ENCODE data around the gene LAMB1. TPM values are rescaled to one million over a fixed set of nuclear protein-coding genes. Genes with fewer than 3 reads are reported as not detected.

The LAMB1 gene
- total RNA-seq, 1 donor from 2014 or later, result 226 TPM

DNA sequence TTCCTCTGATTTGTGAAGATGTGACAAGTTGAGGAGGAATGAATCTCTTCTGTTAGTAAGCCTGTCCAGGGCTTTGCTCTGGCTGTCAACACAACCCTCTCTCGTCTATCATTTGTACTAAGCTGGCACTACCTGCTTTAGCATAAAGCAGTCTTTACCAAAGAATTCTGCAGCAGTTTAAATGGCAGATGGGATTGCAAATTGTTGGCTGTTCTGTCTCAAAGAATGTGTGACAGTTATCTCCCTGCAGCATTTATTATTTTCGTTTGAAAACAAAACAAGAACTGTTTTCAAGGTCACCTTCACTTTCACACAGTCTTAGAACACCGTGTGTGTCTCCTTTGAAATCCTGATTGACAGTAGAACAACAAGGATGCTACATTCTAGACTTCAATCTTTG lies 4.8 kb upstream of the LAMB1 start:
- Mint-ChIP-seq H3K4me3 (no peak overlapping the region), H3K4me1 (ENCODE audit: unreplicated experiment) (peaks cover 28% of the 10 kb centered on the region), H3K27ac (no peak overlapping the region), H3K36me3 (no peaks in the 10 kb centered on the region), H3K9me3 (no peaks in the 10 kb centered on the region), H3K27me3 (peaks cover 25% of the 10 kb centered on the region)
- TF ChIP-seq, protein P1, sequence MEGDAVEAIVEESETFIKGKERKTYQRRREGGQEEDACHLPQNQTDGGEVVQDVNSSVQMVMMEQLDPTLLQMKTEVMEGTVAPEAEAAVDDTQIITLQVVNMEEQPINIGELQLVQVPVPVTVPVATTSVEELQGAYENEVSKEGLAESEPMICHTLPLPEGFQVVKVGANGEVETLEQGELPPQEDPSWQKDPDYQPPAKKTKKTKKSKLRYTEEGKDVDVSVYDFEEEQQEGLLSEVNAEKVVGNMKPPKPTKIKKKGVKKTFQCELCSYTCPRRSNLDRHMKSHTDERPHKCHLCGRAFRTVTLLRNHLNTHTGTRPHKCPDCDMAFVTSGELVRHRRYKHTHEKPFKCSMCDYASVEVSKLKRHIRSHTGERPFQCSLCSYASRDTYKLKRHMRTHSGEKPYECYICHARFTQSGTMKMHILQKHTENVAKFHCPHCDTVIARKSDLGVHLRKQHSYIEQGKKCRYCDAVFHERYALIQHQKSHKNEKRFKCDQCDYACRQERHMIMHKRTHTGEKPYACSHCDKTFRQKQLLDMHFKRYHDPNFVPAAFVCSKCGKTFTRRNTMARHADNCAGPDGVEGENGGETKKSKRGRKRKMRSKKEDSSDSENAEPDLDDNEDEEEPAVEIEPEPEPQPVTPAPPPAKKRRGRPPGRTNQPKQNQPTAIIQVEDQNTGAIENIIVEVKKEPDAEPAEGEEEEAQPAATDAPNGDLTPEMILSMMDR (conservative IDR thresholded peaks at IDR 0.05), result no peak
- DNase-seq (ENCODE audit: extremely low spot score, unreplicated experiment), result no peak

DNA sequence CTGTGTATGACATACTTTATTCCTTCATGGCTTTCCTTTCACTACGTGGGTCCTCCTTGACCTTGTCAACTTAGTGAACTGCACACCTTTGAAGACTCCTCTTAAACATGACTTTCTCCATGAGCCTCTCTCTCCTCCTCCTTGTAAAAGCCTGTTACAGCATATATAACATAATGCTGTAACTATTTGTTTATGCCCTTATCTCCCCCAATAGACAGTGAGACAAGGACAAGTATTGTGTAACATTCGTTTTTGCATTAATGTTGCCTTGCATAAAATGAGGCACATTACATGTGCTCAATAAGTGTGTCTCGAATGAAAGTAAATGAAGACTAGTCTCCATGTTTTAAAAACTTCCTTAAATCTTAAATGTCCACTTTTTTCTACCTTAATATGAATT lies 4.3 kb upstream of the LAMB1 start:
- Mint-ChIP-seq H3K27ac (no peak overlapping the region), H3K27me3 (peaks cover 26% of the 10 kb centered on the region), H3K36me3 (no peaks in the 10 kb centered on the region), H3K9me3 (no peaks in the 10 kb centered on the region), H3K4me1 (ENCODE audit: unreplicated experiment) (peaks cover 28% of the 10 kb centered on the region), H3K4me3 (no peak overlapping the region)
- no peak for DNase-seq (ENCODE audit: extremely low spot score, unreplicated experiment)
- TF ChIP-seq, protein P1 (conservative IDR thresholded peaks at IDR 0.05), result no peak

DNA sequence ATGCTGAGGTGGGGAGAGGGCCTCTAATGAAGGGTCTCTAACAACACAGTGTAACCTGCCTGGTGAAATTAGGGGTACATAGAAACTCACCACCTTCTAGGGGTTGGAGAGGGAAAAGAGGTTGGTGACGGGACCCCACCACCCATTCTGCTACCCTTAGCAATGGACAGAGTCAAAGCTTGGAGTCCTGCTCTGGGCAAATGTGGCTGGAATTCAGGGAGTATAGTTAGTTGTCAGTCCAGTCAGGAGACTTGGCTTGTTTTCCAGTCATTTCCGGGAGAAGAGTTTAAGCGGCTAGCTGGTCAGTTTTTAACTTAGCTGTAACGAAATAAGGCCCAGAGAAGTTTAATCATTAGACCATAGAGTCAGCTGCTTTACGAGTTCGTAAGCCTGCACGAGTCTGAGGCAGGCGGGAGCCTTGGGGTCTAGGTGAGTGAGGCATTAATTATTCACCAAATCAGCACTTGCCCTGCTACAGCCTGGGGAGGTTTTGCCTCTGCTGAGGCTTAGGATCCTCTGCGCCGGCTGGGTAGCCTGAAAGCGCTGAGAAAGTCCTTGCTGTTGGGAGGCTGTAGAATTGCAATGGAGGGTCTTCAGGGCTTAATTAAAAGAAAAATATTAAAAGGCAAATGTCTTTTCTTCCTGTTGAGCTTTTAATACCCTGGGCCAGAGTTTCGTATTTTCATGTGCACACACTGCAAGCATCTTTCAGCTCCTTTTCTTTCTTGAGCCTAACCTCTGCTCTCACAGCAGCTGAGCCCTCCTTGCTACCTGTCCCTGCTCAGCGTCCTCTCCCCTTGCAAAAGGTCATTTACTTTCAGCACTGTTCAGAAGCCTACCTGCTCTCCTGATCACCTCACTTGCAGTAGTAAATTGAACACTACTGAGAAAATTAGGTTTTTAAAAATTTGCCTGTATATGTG lies 1.5 kb upstream of the LAMB1 start:
- peak overlapping the region; percentile 96 for H3K4me3 Mint-ChIP-seq
- no peak for DNase-seq (ENCODE audit: extremely low spot score, unreplicated experiment)
- H3K9me3 Mint-ChIP-seq, result no peaks in the 10 kb centered on the region
- H3K27ac Mint-ChIP-seq, result peak overlapping the region; percentile 35
- TF ChIP-seq, protein P1 (conservative IDR thresholded peaks at IDR 0.05), result no peak
- peaks cover 37% of the 10 kb centered on the region for H3K27me3 Mint-ChIP-seq
- H3K4me1 Mint-ChIP-seq (ENCODE audit: unreplicated experiment), result peaks cover 30% of the 10 kb centered on the region
- H3K36me3 Mint-ChIP-seq, result peaks cover 3% of the 10 kb centered on the region

DNA sequence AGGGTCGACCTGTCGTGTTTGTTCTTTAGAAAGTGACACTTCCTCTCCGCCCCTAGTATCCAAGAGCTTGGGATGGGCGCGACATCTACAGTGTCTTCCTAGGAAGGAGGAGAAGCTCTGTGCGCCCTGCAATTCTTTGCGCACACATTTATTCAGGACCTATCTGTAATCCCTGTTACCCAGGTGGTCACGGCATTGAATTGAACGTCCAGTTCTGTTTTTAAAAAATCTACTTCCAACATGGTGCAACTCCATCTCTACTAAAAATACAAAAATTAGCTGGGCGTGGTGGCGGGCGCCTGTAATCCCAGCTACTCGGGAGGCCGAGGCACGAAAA lies 606 bp upstream of the LAMB1 start:
- TF ChIP-seq, protein P1 (conservative IDR thresholded peaks at IDR 0.05), result no peak
- H3K27ac Mint-ChIP-seq, result peak overlapping the region; percentile 35
- H3K27me3 Mint-ChIP-seq, result peaks cover 44% of the 10 kb centered on the region
- peak overlapping the region; percentile 96 for H3K4me3 Mint-ChIP-seq
- H3K9me3 Mint-ChIP-seq, result no peaks in the 10 kb centered on the region
- no peak for DNase-seq (ENCODE audit: extremely low spot score, unreplicated experiment)
- H3K4me1 Mint-ChIP-seq (ENCODE audit: unreplicated experiment), result peaks cover 39% of the 10 kb centered on the region
- peaks cover 11% of the 10 kb centered on the region for H3K36me3 Mint-ChIP-seq

DNA sequence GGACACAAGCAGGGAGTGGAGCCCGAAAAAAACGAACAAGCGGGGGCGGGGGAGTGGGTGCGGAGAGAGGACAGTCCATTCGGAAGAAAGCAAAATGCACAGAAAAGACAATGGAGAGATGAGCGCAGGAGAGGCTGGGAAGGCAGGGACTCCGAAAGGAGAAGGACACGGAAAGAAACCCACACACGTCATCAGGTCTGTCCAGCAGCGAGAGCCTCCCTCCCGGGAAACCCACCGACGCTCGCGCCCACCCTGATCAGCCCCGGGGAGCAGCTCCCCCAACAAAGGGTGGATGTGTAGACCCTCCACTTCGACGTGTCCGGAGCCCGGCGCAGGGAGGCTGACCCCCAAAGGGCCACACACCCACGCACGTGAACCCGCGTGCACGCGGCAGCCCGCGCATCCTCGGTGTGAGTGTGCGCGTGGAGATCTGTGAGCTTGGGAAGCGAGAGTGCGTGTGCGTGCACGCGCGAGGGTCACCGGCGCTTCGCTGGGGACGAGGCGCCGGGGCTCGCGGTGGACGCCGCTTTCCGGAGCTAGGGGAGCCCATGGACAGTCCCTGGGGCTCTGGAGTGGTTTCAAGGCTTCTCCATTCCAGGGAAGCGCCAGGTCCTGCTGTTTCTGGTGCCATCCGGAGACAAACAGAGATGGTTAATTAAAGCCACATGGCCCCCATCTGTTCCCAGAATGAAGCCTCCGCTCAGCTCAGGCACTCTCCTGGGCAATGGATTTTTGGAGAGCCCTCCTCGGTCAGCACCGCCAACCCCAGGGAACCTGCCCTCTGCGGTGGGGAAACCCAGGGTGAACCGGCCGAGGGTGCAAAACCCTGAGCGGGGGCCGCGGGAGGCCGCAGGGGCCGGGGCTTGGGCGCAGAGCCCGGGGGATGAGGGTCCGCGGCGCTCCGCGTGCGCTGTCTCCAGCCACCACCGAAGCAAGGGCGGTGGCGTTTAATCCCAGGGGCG lies 916 bp downstream of the LAMB1 start:
- peak; percentile 72 for DNase-seq (ENCODE audit: extremely low spot score, unreplicated experiment)
- Mint-ChIP-seq H3K9me3 (no peaks in the 10 kb centered on the region), H3K36me3 (peaks cover 20% of the 10 kb centered on the region), H3K27me3 (peaks cover 42% of the 10 kb centered on the region), H3K27ac (peak overlapping the region; percentile 91), H3K4me3 (peak overlapping the region; percentile 96), H3K4me1 (ENCODE audit: unreplicated experiment) (peaks cover 43% of the 10 kb centered on the region)
- TF ChIP-seq, protein P1 (conservative IDR thresholded peaks at IDR 0.05), result no peak

All from type B pancreatic cell (in vitro differentiated cells).